SK-N-SH treated with all-trans-retinoic acid at 6 μM for 48 hours (cell line): ENCODE measurements around the gene DRD2.

Source experiments
- ATAC-seq: fragments of 200-7000 bp; cut with Tn5 transposase; 3 replicates; pipeline ENCODE4 v1.9.1; 2020; ENCODE audit warnings: mild to moderate bottlenecking, moderate library complexity
- ARNTL ChIP-seq: fragments of 450-650 bp; formaldehyde crosslinking; IDR thresholded peaks from 2 replicates; pipeline ENCODE4 v1.5.0; 2020; ENCODE audit warnings: low read depth, mild to moderate bottlenecking, moderate library complexity, borderline replicate concordance
- BACH2 ChIP-seq: fragments of 250-450 bp; sonication (Bioruptor Pico); IDR thresholded peaks from 2 replicates; pipeline ENCODE4 v1.9.0; 2021; ENCODE audit warnings: mild to moderate bottlenecking, borderline replicate concordance
- ESRRG ChIP-seq: fragments of 250-450 bp; sonication (Bioruptor Pico); IDR thresholded peaks from 2 replicates; pipeline ENCODE4 v1.6.1; 2021; ENCODE audit warnings: mild to moderate bottlenecking
- ISL1 ChIP-seq: fragments of 250-450 bp; sonication (Bioruptor Pico); IDR thresholded peaks from 2 replicates; pipeline ENCODE4 v2.1.2; 2022; ENCODE audit warnings: mild to moderate bottlenecking, moderate library complexity
- OSR1 ChIP-seq: fragments of 250-450 bp; sonication (Bioruptor Pico); IDR thresholded peaks from 2 replicates; pipeline ENCODE4 v1.8.0; 2022; ENCODE audit warnings: moderate library complexity, mild to moderate bottlenecking, inconsistent platforms
- PATZ1 ChIP-seq: fragments of 250-450 bp; sonication (Bioruptor Pico); IDR thresholded peaks from 2 replicates; pipeline ENCODE4 v1.8.0; 2020; ENCODE audit warnings: mild to moderate bottlenecking, moderate library complexity, borderline replicate concordance
- PPARA ChIP-seq: fragments of 250-450 bp; sonication (Bioruptor Pico); IDR thresholded peaks from 2 replicates; pipeline ENCODE4 v1.5.0; 2020; ENCODE audit warnings: mild to moderate bottlenecking, borderline replicate concordance
- SNAI2 ChIP-seq: fragments of 250-450 bp; sonication (Bioruptor Pico); IDR thresholded peaks from 2 replicates; pipeline ENCODE4 v1.5.0; 2020; ENCODE audit warnings: mild to moderate bottlenecking, moderate library complexity
- TCF4 ChIP-seq: fragments of 250-450 bp; sonication (Bioruptor Pico); IDR thresholded peaks from 2 replicates; pipeline ENCODE4 v1.8.0; 2021; ENCODE audit warnings: mild to moderate bottlenecking, moderate library complexity, borderline replicate concordance
- TOX ChIP-seq: fragments of 250-450 bp; sonication (Bioruptor Pico); IDR thresholded peaks from 2 replicates; pipeline ENCODE4 v1.8.0; 2021; ENCODE audit warnings: mild to moderate bottlenecking, moderate library complexity, borderline replicate concordance
- TSHZ2 ChIP-seq: fragments of 250-450 bp; sonication (Bioruptor Pico); IDR thresholded peaks from 2 replicates; pipeline ENCODE4 v1.5.0; 2020; ENCODE audit warnings: mild to moderate bottlenecking, moderate library complexity
- ZC3H10 ChIP-seq: fragments of 250-450 bp; sonication (Bioruptor Pico); IDR thresholded peaks from 2 replicates; pipeline ENCODE4 v1.5.1; 2021; ENCODE audit warnings: mild to moderate bottlenecking, moderate library complexity
- ZFP3 ChIP-seq: fragments of 250-450 bp; sonication (Bioruptor Pico); IDR thresholded peaks from 2 replicates; pipeline ENCODE4 v1.5.0; 2020; ENCODE audit warnings: mild to moderate bottlenecking, moderate library complexity
- ZFP30 ChIP-seq: fragments of 450-650 bp; formaldehyde crosslinking; IDR thresholded peaks from 2 replicates; pipeline ENCODE4 v1.5.0; 2022; ENCODE audit warnings: mild to moderate bottlenecking, moderate library complexity
- ZNF70 ChIP-seq: fragments of 450-650 bp; formaldehyde crosslinking; IDR thresholded peaks from 2 replicates; pipeline ENCODE4 v1.5.0; 2020; ENCODE audit warnings: mild to moderate bottlenecking, moderate library complexity
- ZNF8 ChIP-seq: fragments of 450-650 bp; formaldehyde crosslinking; IDR thresholded peaks from 2 replicates; pipeline ENCODE4 v1.5.0; 2020; ENCODE audit warnings: mild to moderate bottlenecking, moderate library complexity
- TF ChIP-seq, protein P1 (sequence below): fragments of 250-450 bp; sonication (Bioruptor Pico); IDR thresholded peaks from 2 replicates; pipeline ENCODE4 v1.8.0; 2021; ENCODE audit warnings: low read depth, mild to moderate bottlenecking, moderate library complexity, borderline replicate concordance
- TF ChIP-seq, protein P2 (sequence below): fragments of 250-450 bp; sonication (Bioruptor Pico); IDR thresholded peaks from 2 replicates; pipeline ENCODE4 v1.5.1; 2020; ENCODE audit warnings: low read depth, mild to moderate bottlenecking, moderate library complexity
- TF ChIP-seq, protein P3 (sequence below): fragments of 250-450 bp; sonication (Bioruptor Pico); IDR thresholded peaks from 2 replicates; pipeline ENCODE4 v1.5.1; 2021; ENCODE audit warnings: mild to moderate bottlenecking, moderate library complexity

The DRD2 gene

DNA sequence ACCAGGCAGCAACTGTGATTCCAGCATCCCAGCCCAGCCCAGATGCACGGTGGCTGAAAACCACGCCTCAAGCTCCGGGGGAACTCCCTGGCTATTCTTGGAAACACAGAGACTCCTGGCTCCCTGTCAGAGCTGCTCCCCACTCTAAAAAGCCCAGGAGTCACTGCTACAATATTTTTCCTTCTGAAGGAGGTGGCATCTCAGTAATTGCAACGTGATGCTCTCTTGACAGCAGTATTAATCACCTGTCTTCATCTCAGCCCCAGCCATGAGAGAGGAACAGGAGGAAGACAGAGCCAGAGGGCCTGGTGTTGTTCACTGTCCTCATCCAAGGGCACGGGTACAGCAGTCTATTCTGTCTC is 26.9 kb downstream of the DRD2 start:
- no peak for ATAC-seq
- TF ChIP-seq ZNF8 (no peak), ISL1 (no peak), ZC3H10 (CRISPR knock-in tag) (no peak), SNAI2 (no peak), OSR1 (CRISPR knock-in tag) (no peak), TOX (CRISPR knock-in tag) (no peak), ZNF70 (no peak), PPARA (CRISPR knock-in tag) (no peak), BACH2 (CRISPR knock-in tag) (no peak), TCF4 (CRISPR knock-in tag) (no peak), TSHZ2 (CRISPR knock-in tag) (no peak)
- TF ChIP-seq, protein P1, sequence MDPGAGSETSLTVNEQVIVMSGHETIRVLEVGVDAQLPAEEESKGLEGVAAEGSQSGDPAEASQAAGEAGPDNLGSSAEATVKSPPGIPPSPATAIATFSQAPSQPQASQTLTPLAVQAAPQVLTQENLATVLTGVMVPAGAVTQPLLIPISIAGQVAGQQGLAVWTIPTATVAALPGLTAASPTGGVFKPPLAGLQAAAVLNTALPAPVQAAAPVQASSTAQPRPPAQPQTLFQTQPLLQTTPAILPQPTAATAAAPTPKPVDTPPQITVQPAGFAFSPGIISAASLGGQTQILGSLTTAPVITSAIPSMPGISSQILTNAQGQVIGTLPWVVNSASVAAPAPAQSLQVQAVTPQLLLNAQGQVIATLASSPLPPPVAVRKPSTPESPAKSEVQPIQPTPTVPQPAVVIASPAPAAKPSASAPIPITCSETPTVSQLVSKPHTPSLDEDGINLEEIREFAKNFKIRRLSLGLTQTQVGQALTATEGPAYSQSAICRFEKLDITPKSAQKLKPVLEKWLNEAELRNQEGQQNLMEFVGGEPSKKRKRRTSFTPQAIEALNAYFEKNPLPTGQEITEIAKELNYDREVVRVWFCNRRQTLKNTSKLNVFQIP (CRISPR knock-in tag), result no peak
- TF ChIP-seq, all 23 proteins: peak for 0

- ATAC-seq, result peak; percentile 28; the same call in 1 of the 3 replicates
- TF ChIP-seq, protein P2, sequence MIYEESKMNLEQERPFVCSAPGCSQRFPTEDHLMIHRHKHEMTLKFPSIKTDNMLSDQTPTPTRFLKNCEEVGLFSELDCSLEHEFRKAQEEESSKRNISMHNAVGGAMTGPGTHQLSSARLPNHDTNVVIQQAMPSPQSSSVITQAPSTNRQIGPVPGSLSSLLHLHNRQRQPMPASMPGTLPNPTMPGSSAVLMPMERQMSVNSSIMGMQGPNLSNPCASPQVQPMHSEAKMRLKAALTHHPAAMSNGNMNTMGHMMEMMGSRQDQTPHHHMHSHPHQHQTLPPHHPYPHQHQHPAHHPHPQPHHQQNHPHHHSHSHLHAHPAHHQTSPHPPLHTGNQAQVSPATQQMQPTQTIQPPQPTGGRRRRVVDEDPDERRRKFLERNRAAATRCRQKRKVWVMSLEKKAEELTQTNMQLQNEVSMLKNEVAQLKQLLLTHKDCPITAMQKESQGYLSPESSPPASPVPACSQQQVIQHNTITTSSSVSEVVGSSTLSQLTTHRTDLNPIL, result no peak
- TF ChIP-seq ESRRG (CRISPR knock-in tag) (no peak), OSR1 (CRISPR knock-in tag) (no peak), TSHZ2 (CRISPR knock-in tag) (no peak), ZFP30 (CRISPR knock-in tag) (no peak), ARNTL (CRISPR knock-in tag) (no peak), ZFP3 (CRISPR knock-in tag) (no peak), TOX (CRISPR knock-in tag) (no peak), TCF4 (CRISPR knock-in tag) (no peak), ZC3H10 (CRISPR knock-in tag) (no peak), BACH2 (CRISPR knock-in tag) (no peak), SNAI2 (no peak), PATZ1 (no peak)
- TF ChIP-seq, protein P3, sequence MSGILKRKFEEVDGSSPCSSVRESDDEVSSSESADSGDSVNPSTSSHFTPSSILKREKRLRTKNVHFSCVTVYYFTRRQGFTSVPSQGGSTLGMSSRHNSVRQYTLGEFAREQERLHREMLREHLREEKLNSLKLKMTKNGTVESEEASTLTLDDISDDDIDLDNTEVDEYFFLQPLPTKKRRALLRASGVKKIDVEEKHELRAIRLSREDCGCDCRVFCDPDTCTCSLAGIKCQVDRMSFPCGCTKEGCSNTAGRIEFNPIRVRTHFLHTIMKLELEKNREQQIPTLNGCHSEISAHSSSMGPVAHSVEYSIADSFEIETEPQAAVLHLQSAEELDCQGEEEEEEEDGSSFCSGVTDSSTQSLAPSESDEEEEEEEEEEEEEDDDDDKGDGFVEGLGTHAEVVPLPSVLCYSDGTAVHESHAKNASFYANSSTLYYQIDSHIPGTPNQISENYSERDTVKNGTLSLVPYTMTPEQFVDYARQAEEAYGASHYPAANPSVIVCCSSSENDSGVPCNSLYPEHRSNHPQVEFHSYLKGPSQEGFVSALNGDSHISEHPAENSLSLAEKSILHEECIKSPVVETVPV (CRISPR knock-in tag), result no peak
- TF ChIP-seq, protein P1 (CRISPR knock-in tag), result no peak
Observed at GRCh38 chr11:113447621-113448315, 27.4 kb downstream of the DRD2 start.
